ENCODE data around the gene NAIF1.

DNA sequence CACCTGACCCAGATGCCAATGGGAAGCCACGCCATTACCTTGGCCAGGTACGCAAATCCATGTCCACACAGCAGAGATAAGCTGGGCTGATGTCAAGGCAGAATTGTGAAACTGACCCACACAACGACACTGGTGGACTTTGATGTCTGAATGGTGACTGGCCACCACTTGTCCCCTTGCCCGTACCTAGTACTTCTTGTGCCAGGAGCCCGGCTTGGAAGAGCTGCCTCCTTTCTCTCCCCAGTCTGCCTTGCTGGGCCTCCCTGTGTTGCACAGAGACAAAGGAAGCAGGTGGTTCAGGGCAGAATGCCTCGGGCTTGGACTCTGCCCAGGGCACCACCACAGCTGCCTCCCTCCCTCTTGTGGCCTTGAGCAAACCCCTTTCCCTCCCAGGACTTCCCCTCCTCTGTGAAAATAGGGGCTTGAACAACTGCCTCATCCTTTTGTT lies 37.1 kb upstream of the NAIF1 start:
- no peak for TF ChIP-seq POLR2A (IDR thresholded peaks at IDR 0.05)
- TF ChIP-seq, protein P1, sequence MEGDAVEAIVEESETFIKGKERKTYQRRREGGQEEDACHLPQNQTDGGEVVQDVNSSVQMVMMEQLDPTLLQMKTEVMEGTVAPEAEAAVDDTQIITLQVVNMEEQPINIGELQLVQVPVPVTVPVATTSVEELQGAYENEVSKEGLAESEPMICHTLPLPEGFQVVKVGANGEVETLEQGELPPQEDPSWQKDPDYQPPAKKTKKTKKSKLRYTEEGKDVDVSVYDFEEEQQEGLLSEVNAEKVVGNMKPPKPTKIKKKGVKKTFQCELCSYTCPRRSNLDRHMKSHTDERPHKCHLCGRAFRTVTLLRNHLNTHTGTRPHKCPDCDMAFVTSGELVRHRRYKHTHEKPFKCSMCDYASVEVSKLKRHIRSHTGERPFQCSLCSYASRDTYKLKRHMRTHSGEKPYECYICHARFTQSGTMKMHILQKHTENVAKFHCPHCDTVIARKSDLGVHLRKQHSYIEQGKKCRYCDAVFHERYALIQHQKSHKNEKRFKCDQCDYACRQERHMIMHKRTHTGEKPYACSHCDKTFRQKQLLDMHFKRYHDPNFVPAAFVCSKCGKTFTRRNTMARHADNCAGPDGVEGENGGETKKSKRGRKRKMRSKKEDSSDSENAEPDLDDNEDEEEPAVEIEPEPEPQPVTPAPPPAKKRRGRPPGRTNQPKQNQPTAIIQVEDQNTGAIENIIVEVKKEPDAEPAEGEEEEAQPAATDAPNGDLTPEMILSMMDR (IDR thresholded peaks at IDR 0.05) = no peak

All from vagina (tissue), 2 donors.